Measurements from ENCODE around the gene DCAF4. TPM values are rescaled to one million over a fixed set of nuclear protein-coding genes. Genes with fewer than 3 reads are reported as not detected.

DCAF4 gene
- total RNA-seq, 2 donors from 2014 or later, result 8.9 to 29.6 TPM

- DNase-seq (ENCODE audit: low spot score), result no peak
- no peaks in the 10 kb centered on the region for H3K27me3 ChIP-seq (replicated peaks; ENCODE audit: insufficient read depth)
- intact Hi-C loops (cut with DNase I), result no loop called here
- WGBS, result 92% methylated on average over 9 of the region's 9 CpGs
- peaks cover 0 to 17% of the 10 kb centered on the region in 2 donors for H3K36me3 ChIP-seq
- TF ChIP-seq POLR2A (IDR thresholded peaks at IDR 0.05) (no peak), POLR2AphosphoS5 (IDR thresholded peaks at IDR 0.05) (no peak), CTCF (IDR thresholded peaks at IDR 0.05) (no peak)
- H3K9me3 ChIP-seq, result no peaks in the 10 kb centered on the region
- no peaks in the 10 kb centered on the region for H3K4me1 ChIP-seq (replicated peaks)
- H3K4me3 ChIP-seq, result no peak overlapping the region
- no peak overlapping the region for H3K27ac ChIP-seq
Observed at GRCh38 chr14:72978856-72979255, 52.6 kb downstream of the DCAF4 start.

- Histone ChIP-seq H3K4me3 (no peak overlapping the region), H3K9me3 (no peaks in the 10 kb centered on the region), H3K36me3 (no peaks in the 10 kb centered on the region), H3K27me3 (replicated peaks; ENCODE audit: insufficient read depth) (no peaks in the 10 kb centered on the region), H3K4me1 (replicated peaks) (no peaks in the 10 kb centered on the region), H3K27ac (no peak overlapping the region)
- intact Hi-C loops (cut with DNase I), result no loop called here
- TF ChIP-seq CTCF (IDR thresholded peaks at IDR 0.05), result no peak
- no peak for TF ChIP-seq POLR2AphosphoS5 (IDR thresholded peaks at IDR 0.05)
- TF ChIP-seq POLR2A (IDR thresholded peaks at IDR 0.05), result no peak
- 92% methylated on average over 8 of the region's 8 CpGs for WGBS
- no peak for DNase-seq (ENCODE audit: low spot score)
Observed at GRCh38 chr14:72980863-72981262, 54.6 kb downstream of the DCAF4 start.

- no peaks in the 10 kb centered on the region for H3K36me3 ChIP-seq
- 32% methylated on average over 3 of the region's 3 CpGs for WGBS
Observed at GRCh38 chr14:72982146-72982708, 56.0 kb downstream of the DCAF4 start.

GRCh38 chr14:72986214-72986613 is 60.0 kb downstream of the DCAF4 start:
- Histone ChIP-seq H3K27me3 (replicated peaks; ENCODE audit: insufficient read depth) (no peaks in the 10 kb centered on the region), H3K4me3 (no peak overlapping the region), H3K27ac (no peak overlapping the region), H3K36me3 (no peaks in the 10 kb centered on the region), H3K4me1 (replicated peaks) (no peaks in the 10 kb centered on the region), H3K9me3 (no peaks in the 10 kb centered on the region)
- WGBS, result 60% methylated on average over 3 of the region's 3 CpGs
- intact Hi-C loops (cut with DNase I), result no loop called here
- no peak for DNase-seq (ENCODE audit: low spot score)
- TF ChIP-seq POLR2AphosphoS5 (IDR thresholded peaks at IDR 0.05) (no peak), POLR2A (IDR thresholded peaks at IDR 0.05) (no peak), CTCF (IDR thresholded peaks at IDR 0.05) (no peak)

More at GRCh38 chr14:72982146-72982708, 56.0 kb downstream of the DCAF4 start:
- no peak for TF ChIP-seq POLR2A (IDR thresholded peaks at IDR 0.05)
- TF ChIP-seq POLR2AphosphoS5 (IDR thresholded peaks at IDR 0.05), result no peak
- no peak for TF ChIP-seq CTCF (IDR thresholded peaks at IDR 0.05)
- Histone ChIP-seq H3K27ac (peak overlapping the region in 1 of 2 donors; percentile 4), H3K4me1 (replicated peaks) (no peaks in the 10 kb centered on the region), H3K9me3 (no peaks in the 10 kb centered on the region), H3K4me3 (no peak overlapping the region), H3K27me3 (replicated peaks; ENCODE audit: insufficient read depth) (no peaks in the 10 kb centered on the region)
- intact Hi-C loops (cut with DNase I), result no loop called here
- DNase-seq (ENCODE audit: low spot score), result no peak

- Histone ChIP-seq H3K36me3 (no peaks in the 10 kb centered on the region), H3K27me3 (replicated peaks; ENCODE audit: insufficient read depth) (no peaks in the 10 kb centered on the region), H3K9me3 (no peaks in the 10 kb centered on the region), H3K4me1 (replicated peaks) (no peaks in the 10 kb centered on the region), H3K27ac (no peak overlapping the region), H3K4me3 (no peak overlapping the region)
- TF ChIP-seq POLR2A (IDR thresholded peaks at IDR 0.05) (no peak), POLR2AphosphoS5 (IDR thresholded peaks at IDR 0.05) (no peak), CTCF (IDR thresholded peaks at IDR 0.05) (no peak)
- WGBS, result 93% methylated on average over 2 of the region's 2 CpGs
- intact Hi-C loops (cut with DNase I), result no loop called here
- no peak for DNase-seq (ENCODE audit: low spot score)
Observed at GRCh38 chr14:72986857-72987256, 60.6 kb downstream of the DCAF4 start.
